Mucosa of gallbladder (tissue), 1 donor: ENCODE results near the gene HOXA10. TPM values are rescaled to one million over a fixed set of nuclear protein-coding genes. Genes with fewer than 3 reads are reported as not detected.

Experiments
- DNase-seq: peaks from one replicate; pipeline ENCODE4 v3.0.0-alpha.2; 2020; ENCODE audit warnings: low spot score
- total RNA-seq: library from RNA; stranded (reverse); gene quantifications from one replicate; pipeline ENCODE4 v1.2.1, GENCODE V29; 2021
- donor health status: DM: no; HTN: no; CAD: no.

HOXA10 gene
- total RNA-seq, 1 donor from 2014 or later = 0.12 TPM

DNA sequence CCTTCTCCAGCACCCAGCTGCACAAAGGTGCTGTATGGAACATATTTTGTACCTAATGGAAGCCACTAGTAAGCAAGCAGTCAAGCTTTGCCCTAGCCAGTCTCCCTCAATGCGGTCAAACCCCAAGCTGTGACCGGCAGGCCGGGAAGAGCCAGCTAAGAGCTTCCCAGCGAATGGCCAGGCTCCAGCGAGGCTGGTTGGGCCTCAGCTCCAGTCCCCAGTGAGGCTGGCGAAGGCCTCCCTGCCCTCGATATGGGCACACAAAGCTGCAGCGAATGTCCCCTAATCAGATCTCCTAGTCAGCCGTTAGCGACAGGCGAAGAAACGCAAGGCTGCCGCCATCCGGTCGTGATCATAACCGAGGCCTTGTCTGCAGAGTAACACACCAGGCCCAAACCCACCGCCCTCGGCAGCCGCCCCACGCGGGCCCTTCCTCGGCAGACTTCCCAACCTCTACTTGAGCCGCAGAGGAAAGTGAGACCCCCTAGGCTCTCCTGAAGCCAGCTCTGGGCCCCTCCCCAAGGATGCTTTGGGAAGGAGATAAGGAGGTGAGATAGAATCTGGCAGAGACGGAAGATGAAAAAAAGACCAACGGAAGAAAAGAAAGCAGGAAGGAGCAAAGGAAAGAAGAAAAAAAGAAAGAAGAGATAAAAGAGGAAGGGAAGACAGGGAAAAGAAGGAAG is 5.7 kb downstream of the HOXA10 start:
- DNase-seq = no peak

- DNase-seq = no peak
Observed at GRCh38 chr7:27167916-27168264, 6.2 kb downstream of the HOXA10 start.

- no peak for DNase-seq
Observed at GRCh38 chr7:27166531-27167505, 7.3 kb downstream of the HOXA10 start.

GRCh38 chr7:27165996-27166530 is 8.1 kb downstream of the HOXA10 start:
- no peak for DNase-seq

DNA sequence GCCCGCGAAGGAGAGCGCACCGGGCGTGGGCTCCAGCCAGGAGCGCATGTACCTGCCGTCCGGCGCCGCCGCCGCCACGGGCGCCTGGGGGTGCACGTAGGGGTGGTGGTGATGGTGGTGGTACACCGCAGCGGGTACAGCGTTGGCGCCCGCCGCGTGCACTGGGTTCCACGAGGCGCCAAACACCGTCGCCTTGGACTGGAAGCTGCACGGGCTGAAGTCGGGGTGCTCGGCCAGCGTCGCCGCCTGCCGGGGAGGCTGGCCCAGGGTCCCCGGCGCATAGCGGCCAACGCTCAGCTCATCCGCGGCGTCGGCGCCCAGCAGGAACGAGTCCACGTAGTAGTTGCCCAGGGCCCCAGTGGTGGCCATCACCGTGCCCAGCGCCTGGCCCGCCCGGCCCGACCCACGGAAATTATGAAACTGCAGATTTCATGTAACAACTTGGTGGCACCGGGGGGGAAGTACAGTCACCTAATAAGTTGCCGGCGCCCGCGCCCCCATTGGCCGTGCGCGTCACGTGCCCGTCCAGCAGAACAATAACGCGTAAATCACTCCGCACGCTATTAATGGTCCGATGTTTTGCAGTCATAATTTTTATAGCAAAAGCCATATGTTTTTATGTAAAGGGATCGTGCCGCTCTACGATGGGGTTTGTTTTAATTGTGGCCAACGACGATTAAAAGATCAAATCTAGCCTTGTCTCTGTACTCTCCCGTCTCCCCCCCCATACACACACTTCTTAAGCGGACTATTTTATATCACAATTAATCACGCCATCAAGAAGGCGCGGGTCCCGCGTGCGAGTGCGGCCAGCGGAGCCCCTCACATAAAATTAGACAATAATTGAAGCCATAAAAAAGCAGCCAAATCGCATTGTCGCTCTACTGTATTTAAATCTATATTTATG is 8.8 kb downstream of the HOXA10 start, which contains the start of gene HOXA9:
TSS of gene HOXA9 (minus strand) at position 449 of the 907 bp plus-strand sequence. CDS start at position 369, 80 bp downstream.
- no peak for DNase-seq

GRCh38 chr7:27164367-27165088 is 9.6 kb downstream of the HOXA10 start:
- DNase-seq = no peak

DNA sequence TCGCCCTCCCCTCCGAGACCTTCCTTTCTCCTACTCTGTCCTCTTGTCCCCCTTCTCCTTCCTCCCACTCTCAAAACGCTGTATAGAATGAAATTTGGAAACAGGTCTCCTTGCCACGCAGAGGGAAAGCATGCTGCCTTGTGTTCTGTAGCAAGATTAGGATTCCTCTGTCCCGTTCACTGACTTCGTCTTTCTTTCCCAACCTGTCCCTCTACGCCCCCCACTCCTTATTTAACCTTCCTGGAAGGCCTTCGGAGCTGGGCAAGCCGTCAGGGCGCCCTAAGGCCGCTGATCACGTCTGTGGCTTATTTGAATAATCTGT is 10.1 kb downstream of the HOXA10 start:
- no peak for DNase-seq

DNA sequence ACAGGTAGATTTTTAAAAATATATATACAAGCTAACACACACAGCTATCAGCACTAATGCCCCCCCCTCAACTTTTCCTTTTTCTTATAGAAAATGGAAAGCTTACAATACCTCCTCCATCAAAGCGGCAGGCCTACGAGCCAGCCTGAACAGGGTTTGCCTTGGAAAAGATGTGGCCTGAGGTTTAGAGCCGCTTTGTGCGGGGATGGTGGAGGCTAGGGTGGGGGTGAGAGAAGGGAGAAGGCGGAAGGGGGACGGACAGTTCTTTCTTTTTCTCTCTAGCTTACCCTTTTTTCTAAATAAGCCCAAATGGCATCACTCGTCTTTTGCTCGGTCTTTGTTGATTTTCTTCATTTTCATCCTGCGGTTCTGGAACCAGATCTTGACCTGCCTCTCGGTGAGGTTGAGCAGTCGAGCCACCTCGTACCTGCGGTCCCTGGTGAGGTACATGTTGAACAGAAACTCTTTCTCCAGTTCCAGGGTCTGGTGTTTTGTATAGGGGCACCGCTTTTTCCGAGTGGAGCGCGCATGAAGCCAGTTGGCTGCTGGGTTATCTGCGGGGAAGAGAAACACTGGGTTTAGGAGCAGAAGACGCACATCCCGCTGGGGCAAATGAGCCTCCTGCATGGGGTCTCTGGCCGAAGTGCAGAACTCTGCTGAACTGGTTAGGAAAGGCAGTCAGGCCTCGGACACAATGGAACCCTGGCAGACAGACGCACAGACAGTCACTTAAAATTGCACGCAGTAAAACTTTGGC is 10.7 kb downstream of the HOXA10 start:
- no peak for DNase-seq

GRCh38 chr7:27162561-27163287 is 11.4 kb downstream of the HOXA10 start:
- DNase-seq = no peak

- DNase-seq = no peak
Observed at GRCh38 chr7:27161721-27162560, 12.2 kb downstream of the HOXA10 start.

DNA sequence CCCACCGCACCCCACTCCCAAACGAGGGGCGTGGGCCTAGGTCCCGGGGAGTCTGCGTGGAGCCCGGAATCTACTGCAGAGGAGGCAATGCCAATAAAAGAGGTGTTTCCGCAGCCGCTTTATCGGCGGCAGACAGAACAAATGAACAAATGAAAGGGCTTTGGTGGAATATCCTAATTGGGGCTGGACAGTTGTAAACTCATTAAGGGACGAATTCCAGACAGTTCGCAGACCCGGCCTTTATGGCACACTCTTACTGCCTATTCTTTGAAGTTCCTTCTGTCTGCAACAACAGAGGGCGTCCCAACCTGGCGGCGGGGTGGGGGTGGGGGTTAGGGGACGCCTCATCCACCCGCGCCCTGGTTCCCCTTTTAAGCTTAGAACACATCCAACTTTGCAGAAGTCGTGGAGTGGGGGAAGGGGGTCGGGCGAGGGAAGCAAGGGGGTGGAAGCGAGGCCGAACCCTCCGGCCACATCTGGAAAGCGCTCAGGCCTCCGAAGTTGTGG is 12.9 kb downstream of the HOXA10 start:
- DNase-seq = no peak

DNA sequence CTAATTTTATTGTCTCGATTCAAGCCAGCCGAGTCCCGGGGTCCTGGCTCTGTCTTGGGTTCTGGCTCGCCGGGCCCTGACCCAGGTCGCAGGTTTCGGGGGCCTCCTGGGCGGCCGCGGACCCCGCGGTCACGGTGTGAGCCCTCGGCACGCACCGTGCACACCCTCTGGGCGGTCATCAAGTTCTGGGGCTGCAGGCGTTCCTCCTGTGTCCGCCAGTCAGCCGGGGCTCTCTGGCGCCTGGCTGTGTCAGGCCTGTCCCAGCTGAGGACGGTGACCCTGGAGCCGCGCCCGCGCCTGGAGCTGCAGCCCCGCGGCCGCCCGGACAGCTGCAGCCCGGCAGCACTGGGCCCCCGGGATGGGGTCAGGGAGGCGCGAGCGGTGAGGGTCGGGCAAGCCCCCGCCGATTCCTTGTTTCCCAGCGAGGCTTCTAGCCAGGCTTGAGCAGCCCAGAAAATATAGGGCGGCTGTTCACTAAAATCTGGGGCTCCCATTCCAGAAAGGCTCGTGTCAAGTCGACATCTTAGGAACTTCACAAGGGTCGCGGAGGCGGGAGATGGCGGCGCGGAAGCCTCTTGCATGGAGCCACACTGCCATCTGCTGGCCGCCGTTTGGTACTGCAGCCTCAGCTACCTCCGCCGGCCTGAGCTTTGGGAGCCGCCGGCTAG is 13.4 kb downstream of the HOXA10 start:
- peak; percentile 72 for DNase-seq

DNA sequence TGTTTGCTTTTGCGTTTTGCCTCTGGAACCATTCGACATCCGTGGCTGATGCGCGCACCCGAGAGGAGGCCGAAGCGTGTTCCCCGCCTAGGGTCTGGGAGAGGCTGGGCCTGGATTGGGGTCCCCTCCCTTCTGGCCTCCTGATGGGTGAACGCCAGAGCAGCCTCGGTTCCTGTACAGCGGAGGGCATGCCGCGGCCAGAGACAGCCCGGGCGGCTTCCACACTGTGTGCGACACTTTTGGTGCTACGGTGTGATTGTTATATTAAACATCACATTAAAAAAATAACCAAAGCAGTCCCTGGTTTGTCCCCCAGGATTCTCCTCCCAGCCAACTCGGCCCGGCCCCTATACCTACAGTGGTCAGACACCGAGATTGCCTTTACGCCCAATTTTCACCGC is 14.0 kb downstream of the HOXA10 start:
- DNase-seq = no peak

DNA sequence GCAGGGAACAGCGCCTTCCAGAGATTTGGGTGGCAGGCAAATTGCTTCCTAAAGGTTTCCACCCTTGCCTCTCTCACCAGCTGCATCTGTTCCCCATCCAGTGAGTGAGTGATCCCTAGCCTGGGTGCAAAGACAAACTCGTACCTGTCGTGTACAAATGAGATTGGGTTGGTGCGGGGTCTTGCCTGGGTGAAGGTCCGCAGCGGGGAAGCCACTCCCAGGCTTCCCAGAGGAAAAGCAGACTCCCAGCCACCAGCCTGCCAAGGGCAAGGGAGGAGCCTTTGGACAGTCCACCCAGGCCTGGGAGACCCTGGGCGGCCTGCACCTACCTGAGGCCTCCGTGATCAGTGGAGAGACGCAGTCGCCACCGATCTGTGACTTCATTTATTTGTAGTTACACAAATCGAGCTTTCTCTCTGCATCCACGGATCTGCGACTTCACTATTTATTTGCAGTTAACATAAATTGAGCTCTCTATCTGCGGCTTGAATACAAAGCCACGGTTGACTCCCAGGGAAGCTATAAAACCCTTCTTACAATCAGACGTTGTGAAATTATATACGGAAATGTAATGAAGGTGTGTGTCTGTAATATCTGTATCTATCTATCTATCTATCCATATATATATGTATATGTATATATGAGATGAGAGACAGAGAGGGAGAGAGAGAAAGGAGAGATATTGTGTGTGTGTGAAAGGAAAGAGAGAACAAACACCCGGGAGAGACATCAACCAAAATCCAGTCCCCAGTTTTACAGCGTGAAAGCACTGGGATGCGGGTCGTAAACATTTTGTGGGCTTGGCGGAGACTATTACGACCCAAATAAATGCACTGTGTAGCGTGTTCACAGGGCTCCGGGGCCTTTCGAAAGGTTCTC is 14.6 kb downstream of the HOXA10 start:
- no peak for DNase-seq

GRCh38 chr7:27158436-27159265 is 15.5 kb downstream of the HOXA10 start:
- DNase-seq = no peak
